H9 (cell line): ENCODE measurements around the gene KCMF1. TPM values are rescaled to one million over a fixed set of nuclear protein-coding genes. Genes with fewer than 3 reads are reported as not detected.

Experiments used
- DNase-seq: peaks from one replicate; pipeline ENCODE4 v3.0.0-alpha.2; 2017
- H2AFZ ChIP-seq: one replicate; pipeline ENCODE4 v1.6.1; 2013; ENCODE audit warnings: mild to moderate bottlenecking, low read length, control low read depth, moderate library complexity
- H2AK5ac ChIP-seq: 2 replicates; pipeline ENCODE4 v1.6.1; 2013; ENCODE audit warnings: low read length, control low read depth, mixed read lengths; ENCODE audit not compliant: insufficient read length
- H2BK120ac ChIP-seq: one replicate; pipeline ENCODE4 v1.6.1; 2013; ENCODE audit warnings: low read depth, mild to moderate bottlenecking, low read length, control low read depth, inconsistent platforms; ENCODE audit not compliant: poor library complexity, severe bottlenecking
- H2BK12ac ChIP-seq: 2 replicates; pipeline ENCODE4 v1.6.1; 2013; ENCODE audit warnings: low read length, control low read depth, mixed read lengths, low read depth; ENCODE audit not compliant: insufficient read length
- H2BK15ac ChIP-seq: 2 replicates; pipeline ENCODE4 v1.6.1; 2013; ENCODE audit warnings: low read depth, low read length, control low read depth
- H2BK20ac ChIP-seq: one replicate; pipeline ENCODE4 v1.6.1; 2013; ENCODE audit warnings: low read depth, mild to moderate bottlenecking, low read length, control low read depth, inconsistent platforms; ENCODE audit not compliant: poor library complexity, severe bottlenecking
- H2BK5ac ChIP-seq: 2 replicates; pipeline ENCODE4 v1.6.1; 2013; ENCODE audit warnings: low read length, control low read depth, mixed read lengths; ENCODE audit not compliant: insufficient read length
- H3K14ac ChIP-seq: 2 replicates; pipeline ENCODE4 v1.6.1; 2013; ENCODE audit warnings: low read length, control low read depth; ENCODE audit not compliant: insufficient read depth
- H3K18ac ChIP-seq: 2 replicates; pipeline ENCODE4 v1.6.1; 2013; ENCODE audit warnings: low read depth, mild to moderate bottlenecking, mixed read lengths, low read length, control low read depth; ENCODE audit not compliant: insufficient read length
- H3K23ac ChIP-seq: 2 replicates; pipeline ENCODE4 v1.6.1; 2013; ENCODE audit warnings: low read length, control low read depth, mixed read lengths, low read depth; ENCODE audit not compliant: insufficient read length
- H3K23me2 ChIP-seq: 2 replicates; pipeline ENCODE4 v1.6.1; 2013; ENCODE audit warnings: low read depth, mild to moderate bottlenecking, mixed read lengths, low read length, control low read depth; ENCODE audit not compliant: insufficient read length, poor library complexity, severe bottlenecking
- H3K27ac ChIP-seq: 2 replicates; pipeline ENCODE4 v1.5.1; 2013; ENCODE audit warnings: low read length, control low read depth, mixed read lengths, low read depth; ENCODE audit not compliant: insufficient read length
- H3K27me3 ChIP-seq: 2 replicates; pipeline ENCODE4 v1.6.1; 2013; ENCODE audit warnings: low read length, control low read depth, inconsistent platforms; ENCODE audit not compliant: insufficient read depth
- H3K4ac ChIP-seq: 2 replicates; pipeline ENCODE4 v1.6.1; 2013; ENCODE audit warnings: low read depth, mild to moderate bottlenecking, control low read depth, inconsistent platforms, low read length, moderate library complexity
- H3K4me1 ChIP-seq: 2 replicates; pipeline ENCODE4 v1.6.1; 2013; ENCODE audit warnings: low read length, control low read depth, inconsistent platforms; ENCODE audit not compliant: insufficient read depth
- H3K4me2 ChIP-seq: 2 replicates; pipeline ENCODE4 v1.6.1; 2013; ENCODE audit warnings: low read length, control low read depth, mixed read lengths; ENCODE audit not compliant: insufficient read length, insufficient read depth
- H3K56ac ChIP-seq: 2 replicates; pipeline ENCODE4 v1.6.1; 2013; ENCODE audit warnings: low read depth, mild to moderate bottlenecking, mixed read lengths, low read length, control low read depth; ENCODE audit not compliant: insufficient read length
- H3K79me1 ChIP-seq: 2 replicates; pipeline ENCODE4 v1.6.1; 2013; ENCODE audit warnings: low read depth, mild to moderate bottlenecking, moderate library complexity, low read length, control low read depth, inconsistent platforms; ENCODE audit not compliant: insufficient read depth, poor library complexity, severe bottlenecking
- H3K79me2 ChIP-seq: 2 replicates; pipeline ENCODE4 v1.6.1; 2013; ENCODE audit warnings: low read length, control low read depth, inconsistent platforms; ENCODE audit not compliant: insufficient read depth
- H3K9ac ChIP-seq: 2 replicates; pipeline ENCODE4 v1.6.1; 2013; ENCODE audit warnings: low read length, control low read depth, mixed read lengths; ENCODE audit not compliant: insufficient read length; ENCODE audit errors: extremely low read depth
- H3K9me3 ChIP-seq: one replicate; pipeline ENCODE4 v1.6.1; 2013; ENCODE audit warnings: low read depth, low read length, inconsistent platforms; ENCODE audit not compliant: control insufficient read depth
- H3T11ph ChIP-seq: one replicate; pipeline ENCODE4 v1.6.1; 2013; ENCODE audit warnings: mild to moderate bottlenecking, low read length, control low read depth, inconsistent platforms
- H4K20me1 ChIP-seq: one replicate; pipeline ENCODE4 v1.6.1; 2013; ENCODE audit not compliant: control insufficient read depth, insufficient read length, insufficient read depth
- H4K5ac ChIP-seq: 2 replicates; pipeline ENCODE4 v1.6.1; 2013; ENCODE audit warnings: low read depth, mild to moderate bottlenecking, mixed read lengths, low read length, control low read depth; ENCODE audit not compliant: insufficient read length
- H4K8ac ChIP-seq: replicated peaks from 2 replicates; pipeline ENCODE4 v1.6.1; 2013; ENCODE audit warnings: low read length, control low read depth, mixed read lengths, low read depth; ENCODE audit not compliant: insufficient read length
- H4K91ac ChIP-seq: 2 replicates; pipeline ENCODE4 v1.6.1; 2013; ENCODE audit warnings: low read depth, mild to moderate bottlenecking, moderate library complexity, mixed read lengths, low read length, control low read depth; ENCODE audit not compliant: insufficient read length
- H3K27ac Mint-ChIP-seq, 3 experiments: 2 replicates in 2 of 3; 3 replicates in 1 of 3; pipeline ENCODE4 v1.8.0; 2020 to 2021; ENCODE audit warnings: mixed read lengths in 3 of 3, mild to moderate bottlenecking in 1 of 3, moderate library complexity in 1 of 3
- H3K27me3 Mint-ChIP-seq: 2 replicates; pipeline ENCODE4 v1.8.0; 2021; ENCODE audit warnings: low read depth, mild to moderate bottlenecking, moderate library complexity, mixed read lengths
- H3K36me3 Mint-ChIP-seq, 3 experiments: 2 replicates in 2 of 3; 3 replicates in 1 of 3; pipeline ENCODE4 v1.8.0; 2020 to 2021; ENCODE audit warnings: low read depth in 3 of 3, mixed read lengths in 3 of 3; ENCODE audit not compliant: insufficient read depth in 1 of 3
- H3K4me1 Mint-ChIP-seq, 2 experiments: 2 replicates each; pipeline ENCODE4 v1.8.0; 2020; ENCODE audit warnings: mixed read lengths in 2 of 2
- H3K4me3 Mint-ChIP-seq, 2 experiments: 2 replicates in 1 of 2; 3 replicates in 1 of 2; pipeline ENCODE4 v1.8.0; 2020 to 2021; ENCODE audit warnings: mild to moderate bottlenecking in 2 of 2, mixed read lengths in 2 of 2, moderate library complexity in 1 of 2
- H3K9me3 Mint-ChIP-seq, 2 experiments: 2 replicates in 1 of 2; 3 replicates in 1 of 2; pipeline ENCODE4 v1.8.0; 2020; ENCODE audit warnings: mild to moderate bottlenecking in 2 of 2, mixed read lengths in 2 of 2, moderate library complexity in 1 of 2
- CTCF ChIP-seq: fragments of 200-600 bp; sonication (generic); conservative IDR thresholded peaks from 3 replicates; pipeline ENCODE4 v1.8.0; 2021; ENCODE audit warnings: antibody characterized with exemption, mild to moderate bottlenecking
- WGBS: extraction: QIAGEN DNeasy Blood & Tissue Kit; methylation state at CpG from one replicate; pipeline ENCODE4 v1.1.7; 2013; ENCODE audit warnings: missing lambda C conversion rate, low lambda C conversion rate, mixed read lengths; ENCODE audit not compliant: insufficient read length; ENCODE audit errors: extremely low coverage; 5-methylcytosine and 5-hydroxymethylcytosine counted together
- total RNA-seq: library from RNA; stranded (reverse); gene quantifications from 2 replicates; pipeline ENCODE4 v1.2.1, GENCODE V29; 2021

Gene KCMF1
- total RNA-seq, 1 experiment from 2014 or later = 113 TPM

- H4K91ac ChIP-seq = no peak overlapping the region
- peak overlapping the region; percentile 99 for H3K9ac ChIP-seq
- no peak for DNase-seq
- no peak overlapping the region for H3K4ac ChIP-seq
- peaks cover 48 to 57% of the 10 kb centered on the region in 2 experiments for H3K4me1 Mint-ChIP-seq
- H2BK15ac ChIP-seq = no peak overlapping the region
- no peak overlapping the region for H3T11ph ChIP-seq
- peak overlapping the region; percentile 47 to 89 (median 49); a peak in 2 of 7 replicates for H3K27ac Mint-ChIP-seq
- H4K5ac ChIP-seq = no peak overlapping the region
- H2BK20ac ChIP-seq = no peak overlapping the region
- H3K56ac ChIP-seq = no peak overlapping the region
- H3K9me3 ChIP-seq = no peaks in the 10 kb centered on the region
- peak overlapping the region; percentile 90 to 92 for H3K4me3 Mint-ChIP-seq
- no peak overlapping the region for H3K23ac ChIP-seq
- peaks cover 0 to 3% of the 10 kb centered on the region in 2 experiments; a peak in 1 of 5 replicates for H3K9me3 Mint-ChIP-seq
- no peak overlapping the region for H4K8ac ChIP-seq
- H2BK5ac ChIP-seq = no peak overlapping the region
- H3K27me3 ChIP-seq = no peaks in the 10 kb centered on the region
- H2AFZ ChIP-seq = no peak overlapping the region
- H3K27me3 Mint-ChIP-seq = peaks cover 1% of the 10 kb centered on the region; the same call in 1 of the 2 replicates
- peaks cover 68% of the 10 kb centered on the region for H3K79me2 ChIP-seq
- no peak overlapping the region for H3K27ac ChIP-seq
- H3K36me3 Mint-ChIP-seq = peaks cover 15 to 23% (median 18%) of the 10 kb centered on the region in 3 experiments
- H2AK5ac ChIP-seq = no peak overlapping the region
- WGBS = no CpG with 5 or more reads among the region's 4 CpGs
- peaks cover 14% of the 10 kb centered on the region for H3K23me2 ChIP-seq
- no peak overlapping the region for H2BK12ac ChIP-seq
- no peaks in the 10 kb centered on the region for H4K20me1 ChIP-seq
- H3K4me2 ChIP-seq = peak overlapping the region; percentile 71
- TF ChIP-seq CTCF = no peak
- H3K4me1 ChIP-seq = peaks cover 3% of the 10 kb centered on the region; the same call in 1 of the 2 replicates
- no peak overlapping the region for H3K14ac ChIP-seq
- H2BK120ac ChIP-seq = no peak overlapping the region
- no peaks in the 10 kb centered on the region for H3K79me1 ChIP-seq
- no peak overlapping the region for H3K18ac ChIP-seq
These were observed 2.0 kb downstream of the KCMF1 start for GRCh38 chr2:84972932-84973331.
